ENCODE results near the gene IFNGR2.

GRCh38 chr21:33414926-33415325, 11.7 kb downstream of the IFNGR2 start:
- TF ChIP-seq CTCF (conservative IDR thresholded peaks at IDR 0.05; ENCODE audit: low read length) (no peak), EZH2phosphoT487 (IDR thresholded peaks at IDR 0.05; ENCODE audit: borderline replicate concordance) (no peak)
